ENCODE results near the gene DGCR8.

Gene DGCR8

GRCh38 chr22:20140107-20140445 is 60.0 kb downstream of the DGCR8 start:
- no peak overlapping the region for H3K4me3 ChIP-seq (replicated peaks; ENCODE audit: low read depth, low read length)
- H3K36me3 ChIP-seq (ENCODE audit: control insufficient read depth, insufficient read depth, low read length) = peaks cover 1% of the 10 kb centered on the region
- no peak for DNase-seq (ENCODE audit: extremely low read depth, insufficient read length)
- H3K27me3 ChIP-seq (replicated peaks; ENCODE audit: control insufficient read depth, insufficient read depth, low read length) = no peaks in the 10 kb centered on the region
- TF ChIP-seq, protein P1, sequence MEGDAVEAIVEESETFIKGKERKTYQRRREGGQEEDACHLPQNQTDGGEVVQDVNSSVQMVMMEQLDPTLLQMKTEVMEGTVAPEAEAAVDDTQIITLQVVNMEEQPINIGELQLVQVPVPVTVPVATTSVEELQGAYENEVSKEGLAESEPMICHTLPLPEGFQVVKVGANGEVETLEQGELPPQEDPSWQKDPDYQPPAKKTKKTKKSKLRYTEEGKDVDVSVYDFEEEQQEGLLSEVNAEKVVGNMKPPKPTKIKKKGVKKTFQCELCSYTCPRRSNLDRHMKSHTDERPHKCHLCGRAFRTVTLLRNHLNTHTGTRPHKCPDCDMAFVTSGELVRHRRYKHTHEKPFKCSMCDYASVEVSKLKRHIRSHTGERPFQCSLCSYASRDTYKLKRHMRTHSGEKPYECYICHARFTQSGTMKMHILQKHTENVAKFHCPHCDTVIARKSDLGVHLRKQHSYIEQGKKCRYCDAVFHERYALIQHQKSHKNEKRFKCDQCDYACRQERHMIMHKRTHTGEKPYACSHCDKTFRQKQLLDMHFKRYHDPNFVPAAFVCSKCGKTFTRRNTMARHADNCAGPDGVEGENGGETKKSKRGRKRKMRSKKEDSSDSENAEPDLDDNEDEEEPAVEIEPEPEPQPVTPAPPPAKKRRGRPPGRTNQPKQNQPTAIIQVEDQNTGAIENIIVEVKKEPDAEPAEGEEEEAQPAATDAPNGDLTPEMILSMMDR (IDR thresholded peaks at IDR 0.05; ENCODE audit: insufficient read depth, low read length, poor library complexity, severe bottlenecking) = no peak

DNA sequence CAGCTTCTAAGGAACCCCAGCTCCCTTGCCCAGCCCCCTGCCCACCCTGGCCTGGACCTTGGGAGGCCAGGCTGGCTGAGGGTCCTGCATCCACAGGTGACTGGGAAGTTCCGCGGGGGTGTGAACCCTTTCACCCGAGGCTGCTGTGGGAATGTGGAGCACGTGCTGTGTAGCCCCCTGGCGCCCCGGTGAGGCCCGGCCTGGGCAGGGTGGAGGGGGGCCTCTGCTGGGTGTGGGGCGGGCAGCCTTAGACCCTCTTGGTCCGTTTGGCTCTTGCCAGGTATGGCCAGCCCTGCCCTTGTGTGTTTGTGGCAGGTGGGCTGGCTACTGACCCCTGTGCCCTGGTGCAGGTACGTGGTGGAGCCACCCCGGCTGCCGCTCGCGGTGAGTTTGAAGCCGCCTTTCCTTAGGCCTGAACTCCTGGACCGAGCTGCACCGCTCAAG is 60.5 kb downstream of the DGCR8 start:
- H3K4me3 ChIP-seq (replicated peaks; ENCODE audit: low read depth, low read length) = no peak overlapping the region
- TF ChIP-seq, protein P1 (IDR thresholded peaks at IDR 0.05; ENCODE audit: insufficient read depth, low read length, poor library complexity, severe bottlenecking) = no peak
- DNase-seq (ENCODE audit: extremely low read depth, insufficient read length) = no peak
- H3K27me3 ChIP-seq (replicated peaks; ENCODE audit: control insufficient read depth, insufficient read depth, low read length) = no peaks in the 10 kb centered on the region
- H3K36me3 ChIP-seq (ENCODE audit: control insufficient read depth, insufficient read depth, low read length) = peaks cover 1% of the 10 kb centered on the region

GRCh38 chr22:20141186-20142077 is 61.4 kb downstream of the DGCR8 start:
- peaks cover 1% of the 10 kb centered on the region for H3K36me3 ChIP-seq (ENCODE audit: control insufficient read depth, insufficient read depth, low read length)
- H3K27me3 ChIP-seq (replicated peaks; ENCODE audit: control insufficient read depth, insufficient read depth, low read length) = no peaks in the 10 kb centered on the region
- no peak overlapping the region for H3K4me3 ChIP-seq (replicated peaks; ENCODE audit: low read depth, low read length)
- DNase-seq (ENCODE audit: extremely low read depth, insufficient read length) = no peak
- TF ChIP-seq, protein P1 (IDR thresholded peaks at IDR 0.05; ENCODE audit: insufficient read depth, low read length, poor library complexity, severe bottlenecking) = no peak

GRCh38 chr22:20142711-20143621 is 62.9 kb downstream of the DGCR8 start:
- no peak for DNase-seq (ENCODE audit: extremely low read depth, insufficient read length)
- H3K27me3 ChIP-seq (replicated peaks; ENCODE audit: control insufficient read depth, insufficient read depth, low read length) = no peaks in the 10 kb centered on the region
- TF ChIP-seq, protein P1 (IDR thresholded peaks at IDR 0.05; ENCODE audit: insufficient read depth, low read length, poor library complexity, severe bottlenecking) = no peak
- H3K4me3 ChIP-seq (replicated peaks; ENCODE audit: low read depth, low read length) = no peak overlapping the region
- peaks cover 1% of the 10 kb centered on the region for H3K36me3 ChIP-seq (ENCODE audit: control insufficient read depth, insufficient read depth, low read length)

GRCh38 chr22:20143883-20144665 is 64.0 kb downstream of the DGCR8 start:
- Histone ChIP-seq H3K36me3 (ENCODE audit: control insufficient read depth, insufficient read depth, low read length) (peaks cover 1% of the 10 kb centered on the region), H3K27me3 (replicated peaks; ENCODE audit: control insufficient read depth, insufficient read depth, low read length) (no peaks in the 10 kb centered on the region), H3K4me3 (replicated peaks; ENCODE audit: low read depth, low read length) (no peak overlapping the region)
- DNase-seq (ENCODE audit: extremely low read depth, insufficient read length) = no peak
- TF ChIP-seq, protein P1 (IDR thresholded peaks at IDR 0.05; ENCODE audit: insufficient read depth, low read length, poor library complexity, severe bottlenecking) = no peak
